Fibroblast of skin of back (primary cell): ENCODE measurements around the gene RAD51B.
"Not testable (repeated sequence)": the region's sequence is repeated elsewhere in the genome, so short reads cannot be mapped to it uniquely, and the experiment has no call there.

Experiments
- DNase-seq: peaks from one replicate; pipeline ENCODE4 v3.0.0-alpha.2; 2013

The RAD51B gene

DNA sequence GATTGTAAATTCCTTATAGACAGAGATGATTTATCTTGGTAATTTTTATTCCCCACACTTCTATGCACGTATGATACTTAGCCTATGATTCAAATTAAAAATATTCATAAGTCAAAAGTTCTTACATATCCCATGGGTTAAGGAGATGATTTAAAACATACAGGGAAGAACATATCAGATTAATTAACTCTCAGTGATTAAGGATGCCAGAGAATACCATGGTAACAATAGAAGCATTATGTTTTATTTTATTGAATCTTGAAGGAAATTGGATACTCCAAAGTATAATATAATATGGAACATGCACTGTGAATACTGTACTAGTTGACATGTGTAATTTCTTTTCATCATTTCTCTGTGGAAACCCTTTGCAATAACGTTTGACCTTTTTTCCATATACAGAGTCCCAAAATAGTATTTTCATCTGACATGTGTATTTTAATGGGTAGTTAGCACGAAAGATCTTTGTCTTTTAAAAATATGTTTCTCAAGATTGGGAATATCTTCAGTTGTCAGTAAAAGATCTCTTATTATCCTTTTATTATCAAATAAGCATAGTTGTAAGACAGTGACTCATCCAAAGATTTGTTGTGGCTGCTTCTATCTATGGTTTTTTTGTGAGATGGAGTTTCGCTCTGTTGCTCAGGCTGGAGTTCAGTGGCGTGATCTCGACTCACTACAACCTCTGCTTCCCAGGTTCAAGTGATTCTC is 166.7 kb downstream of the RAD51B start:
- peak; percentile 72 for DNase-seq

DNA sequence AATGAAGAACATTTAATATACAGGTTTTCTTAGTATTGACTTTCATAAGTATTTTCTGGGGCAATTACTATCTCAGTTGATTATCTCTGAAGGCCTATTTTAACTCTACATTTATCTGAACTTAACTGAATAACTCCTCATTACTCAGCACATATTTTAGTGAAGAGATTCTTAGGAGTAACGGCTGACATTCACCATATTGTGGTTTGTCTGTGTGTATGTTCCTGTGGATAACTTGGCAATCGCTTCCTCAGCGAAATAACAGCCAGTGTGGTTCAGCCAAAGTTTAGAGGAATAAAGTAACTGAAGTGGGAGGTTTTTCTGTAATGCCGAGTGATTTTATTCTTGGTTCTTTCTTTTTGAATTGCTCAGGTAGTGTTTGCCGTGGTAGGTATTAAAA is 168.0 kb downstream of the RAD51B start:
- DNase-seq = peak; percentile 89

DNA sequence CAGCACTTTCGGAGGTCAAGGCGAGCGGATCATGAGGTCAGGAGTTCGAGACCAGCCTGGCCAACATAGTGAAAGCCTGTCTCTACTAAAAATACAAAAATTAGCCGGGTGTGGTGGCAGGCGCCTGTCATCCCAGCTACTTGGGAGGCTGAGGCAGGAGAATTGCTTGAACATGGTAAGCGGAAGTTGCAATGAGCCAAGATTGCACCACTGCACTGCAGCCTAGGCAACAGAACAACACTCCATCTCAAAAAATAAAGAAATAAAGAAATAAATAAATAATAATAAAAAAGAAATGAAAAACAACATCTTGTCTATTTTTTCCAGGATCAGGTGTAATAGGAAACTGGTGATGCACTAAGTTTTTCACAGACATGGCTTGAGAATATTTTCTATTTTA is 168.6 kb downstream of the RAD51B start:
- DNase-seq = not testable (repeated sequence)

DNA sequence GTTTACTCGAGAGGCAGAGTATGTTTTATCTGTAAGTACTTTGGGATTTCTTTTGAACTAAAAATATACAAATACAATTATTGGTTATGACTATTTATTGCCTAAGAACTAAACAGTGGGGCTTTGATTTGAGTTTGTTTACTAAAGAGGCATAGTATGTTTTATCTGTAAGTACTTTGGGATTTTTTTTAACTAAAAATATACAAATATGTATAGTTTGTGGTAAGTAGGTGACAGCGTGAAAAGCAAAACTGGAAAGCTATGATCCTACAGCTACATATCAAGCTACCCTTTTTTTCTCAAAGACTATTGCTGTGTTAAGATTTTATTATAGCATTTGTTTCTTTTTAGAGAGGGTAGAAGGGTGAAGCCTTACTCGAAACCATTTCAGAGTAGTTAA is 171.0 kb downstream of the RAD51B start:
- DNase-seq = no peak

DNA sequence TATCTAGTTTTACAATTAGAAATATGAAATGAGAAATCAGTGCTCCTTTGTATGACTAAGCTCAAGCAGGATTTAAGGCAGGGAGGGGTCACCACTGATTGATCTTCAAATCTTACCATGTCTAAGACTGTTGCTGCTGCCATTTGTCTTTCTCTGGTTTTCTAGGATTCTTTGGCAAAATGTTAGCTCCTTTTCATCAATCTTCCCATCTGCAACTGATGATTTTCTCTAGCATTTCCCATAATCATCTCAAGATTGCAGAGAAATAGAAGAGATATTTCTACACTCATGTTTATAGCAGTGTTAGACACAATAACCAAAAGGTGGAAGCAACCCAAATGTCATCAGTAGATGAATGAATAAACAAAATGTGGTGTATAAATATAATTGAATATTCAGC is 175.0 kb downstream of the RAD51B start:
- DNase-seq = no peak

DNA sequence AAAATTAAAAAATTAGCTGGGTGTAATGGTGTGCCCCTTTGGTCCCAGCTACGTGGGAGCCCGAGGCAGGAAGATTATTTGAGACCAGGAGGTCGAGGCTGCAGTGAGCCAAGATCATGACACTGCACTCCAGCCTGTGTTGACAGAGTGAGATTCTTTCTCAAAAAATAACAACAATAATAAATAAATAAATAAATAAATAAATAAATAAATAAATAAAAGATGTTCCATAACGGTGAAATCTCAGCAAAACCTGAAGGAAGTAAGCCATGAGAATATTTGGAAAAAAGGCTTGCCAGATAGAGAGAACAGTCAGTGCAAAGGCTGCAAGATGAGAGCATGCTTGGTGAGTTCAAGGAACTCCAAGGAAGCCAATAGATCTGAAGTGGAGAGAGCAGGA is 176.7 kb downstream of the RAD51B start:
- no peak for DNase-seq

DNA sequence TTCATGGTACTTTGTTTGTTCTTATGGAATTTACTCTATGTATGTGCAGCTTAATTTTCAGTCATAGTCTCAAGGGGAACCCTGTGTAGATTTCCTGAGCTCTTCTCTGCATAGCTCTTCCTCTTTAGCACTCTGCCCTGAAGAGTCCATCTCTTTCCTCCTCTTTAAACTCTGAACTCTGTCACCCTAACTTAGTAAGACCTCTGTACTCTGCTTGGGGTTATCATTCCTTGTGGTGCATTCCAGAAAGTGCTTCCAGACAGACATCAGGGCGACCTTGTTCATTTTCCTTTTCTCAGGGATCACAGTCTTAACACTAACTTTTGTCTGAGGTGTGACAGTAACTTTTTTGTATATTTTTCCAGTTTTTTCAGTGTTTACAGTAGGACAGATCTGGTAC is 179.3 kb downstream of the RAD51B start:
- DNase-seq = no peak

DNA sequence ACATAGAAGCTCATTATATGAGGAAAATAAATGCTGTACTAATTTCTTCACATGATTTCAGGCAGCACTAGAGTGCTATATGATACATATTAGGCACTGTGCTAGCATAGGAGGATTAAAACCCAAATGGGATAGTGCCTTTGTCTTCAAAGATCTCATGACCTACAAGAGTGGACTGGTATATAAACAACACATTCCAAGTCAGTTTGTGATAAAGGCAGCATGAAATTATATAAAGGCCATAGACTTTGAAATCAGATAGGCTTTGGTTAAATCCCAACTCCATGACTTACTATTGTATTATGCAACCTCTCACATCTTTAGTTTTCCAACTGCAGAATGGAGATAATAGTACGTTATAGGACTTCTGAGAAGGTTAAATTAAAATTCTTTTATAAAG is 179.7 kb downstream of the RAD51B start:
- no peak for DNase-seq

DNA sequence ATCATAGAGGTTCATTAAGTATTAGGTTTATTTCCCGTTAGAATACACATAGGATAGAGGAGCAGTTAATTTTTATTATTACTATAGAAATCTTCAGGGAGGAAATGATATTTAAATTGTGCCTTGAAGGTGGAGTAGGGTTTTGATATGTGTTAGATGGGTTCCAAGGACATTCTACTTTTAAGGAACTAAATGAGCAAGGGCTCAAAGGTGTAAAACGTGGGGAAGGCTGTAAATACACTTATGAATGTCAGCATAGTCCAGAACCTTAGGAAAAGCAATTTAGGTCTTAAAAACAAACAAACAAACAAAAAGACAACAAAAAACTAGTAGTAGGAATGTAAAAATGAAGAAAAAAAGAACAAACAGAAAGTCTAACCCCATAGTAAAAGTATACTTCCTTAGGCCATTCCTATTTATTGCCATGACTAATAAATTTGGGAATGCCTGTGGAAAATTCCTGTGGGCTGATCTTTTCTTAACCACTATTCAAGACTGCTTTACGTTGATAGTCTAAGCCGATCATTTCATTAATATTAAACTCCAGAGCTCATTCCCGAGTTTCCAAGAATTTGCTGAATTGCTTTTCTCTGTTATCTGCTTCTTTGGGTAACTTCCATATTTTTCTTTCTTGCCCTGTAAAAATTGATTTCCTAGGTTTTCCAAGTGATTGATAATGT is 180.3 kb downstream of the RAD51B start:
- DNase-seq = peak; percentile 89

DNA sequence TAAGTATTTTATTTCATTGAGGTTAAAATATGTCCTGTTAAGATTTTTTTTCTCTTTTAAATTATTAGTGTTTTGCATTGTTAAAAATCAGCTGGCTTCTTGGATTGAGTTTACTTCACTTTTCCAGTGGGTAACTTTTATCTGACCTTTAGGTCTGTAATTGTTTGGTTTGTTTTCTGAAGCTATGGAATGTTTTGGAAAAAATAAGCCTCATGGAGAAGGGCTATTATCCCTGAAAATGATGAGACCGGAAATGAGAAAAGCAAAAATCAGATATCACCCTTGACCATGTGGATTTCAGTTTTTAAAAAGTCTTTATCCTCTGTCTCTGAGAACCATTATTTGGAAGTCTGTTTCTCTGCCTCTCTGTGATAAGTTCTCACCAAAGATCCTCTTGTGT is 180.9 kb downstream of the RAD51B start:
- DNase-seq = no peak

DNA sequence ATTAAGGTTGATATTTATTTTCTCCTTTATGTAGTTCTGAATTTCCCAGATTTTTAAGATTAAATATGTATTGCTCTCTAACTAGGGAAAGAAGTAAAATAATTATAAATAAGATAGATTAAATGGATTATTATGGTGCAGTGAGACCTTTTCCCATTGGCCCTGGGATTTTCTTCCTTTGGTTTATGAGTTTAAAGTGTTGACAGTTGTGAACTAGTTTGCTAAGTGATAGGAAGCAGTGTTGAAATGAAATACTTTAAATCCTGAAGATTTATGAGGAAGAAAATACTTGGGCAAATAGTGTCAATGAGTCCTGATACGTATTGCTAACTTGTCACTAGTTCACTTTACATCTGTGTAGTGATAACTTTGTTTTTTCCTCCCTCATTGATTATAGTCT is 188.9 kb downstream of the RAD51B start:
- DNase-seq = no peak

DNA sequence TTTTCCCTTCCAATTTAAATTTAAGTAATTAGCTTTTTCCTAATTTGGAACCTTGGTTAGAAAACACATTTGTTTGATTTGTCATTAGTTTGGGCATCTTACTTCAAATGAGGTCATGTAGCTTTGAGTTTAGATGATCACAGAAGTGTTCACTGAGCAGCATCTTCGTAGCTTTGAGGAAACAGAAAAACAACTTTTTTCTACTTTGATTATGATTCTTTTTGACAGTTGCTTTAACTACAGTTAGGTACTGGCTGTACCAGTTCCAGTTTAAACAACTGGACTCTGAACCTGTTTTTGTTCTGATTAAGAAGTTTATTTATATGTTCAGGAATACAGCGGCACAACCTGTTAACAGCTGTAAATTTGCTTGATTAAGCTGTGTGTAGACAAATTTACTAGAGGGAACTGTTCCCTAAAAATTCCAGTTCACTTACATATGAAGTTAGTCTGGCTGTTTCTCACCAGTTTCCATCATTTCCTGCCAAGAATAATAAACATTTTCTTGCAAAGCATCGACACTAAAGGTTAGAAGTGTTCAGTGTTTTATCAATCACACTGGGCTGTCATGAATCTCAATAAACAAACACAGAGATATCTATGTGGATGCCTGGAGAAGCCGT is 191.9 kb downstream of the RAD51B start:
- peak; percentile 44 for DNase-seq

DNA sequence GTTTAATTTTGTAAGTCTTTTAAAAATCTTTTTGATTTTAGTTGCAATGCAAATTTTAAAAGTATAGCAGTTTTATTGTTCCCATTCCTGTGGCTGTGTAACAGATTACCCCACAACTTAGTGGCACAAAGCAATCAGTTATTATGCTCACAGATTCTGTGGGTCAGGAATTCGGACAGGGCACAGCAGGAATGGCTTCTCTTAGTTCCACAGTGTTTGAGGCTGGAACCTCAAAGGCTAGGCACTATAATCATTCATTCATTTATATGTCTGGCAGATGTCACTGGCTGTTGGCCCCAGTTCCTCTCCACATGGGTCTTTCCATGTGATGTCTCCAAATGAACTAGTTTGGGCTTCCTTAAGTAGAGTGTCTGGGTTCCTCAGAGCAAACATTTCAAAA is 193.3 kb downstream of the RAD51B start:
- no peak for DNase-seq

DNA sequence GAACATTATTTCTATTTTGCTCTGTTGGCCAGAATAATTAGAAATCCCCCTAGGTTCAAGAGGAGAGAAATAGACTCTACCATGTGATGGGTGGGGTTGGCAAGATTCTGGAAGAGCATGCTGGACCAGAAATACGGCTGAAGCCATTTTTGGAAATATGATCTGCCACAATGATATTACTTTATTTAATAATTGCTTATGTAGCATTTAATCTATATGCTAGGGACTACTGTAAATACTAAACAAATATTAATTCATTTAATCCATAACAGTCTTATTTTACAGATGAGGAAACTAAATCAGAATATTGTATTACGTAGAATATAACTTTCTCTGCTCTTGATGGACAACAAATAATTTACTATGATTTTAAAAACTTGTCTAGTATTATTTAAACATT is 193.7 kb downstream of the RAD51B start:
- DNase-seq = no peak

DNA sequence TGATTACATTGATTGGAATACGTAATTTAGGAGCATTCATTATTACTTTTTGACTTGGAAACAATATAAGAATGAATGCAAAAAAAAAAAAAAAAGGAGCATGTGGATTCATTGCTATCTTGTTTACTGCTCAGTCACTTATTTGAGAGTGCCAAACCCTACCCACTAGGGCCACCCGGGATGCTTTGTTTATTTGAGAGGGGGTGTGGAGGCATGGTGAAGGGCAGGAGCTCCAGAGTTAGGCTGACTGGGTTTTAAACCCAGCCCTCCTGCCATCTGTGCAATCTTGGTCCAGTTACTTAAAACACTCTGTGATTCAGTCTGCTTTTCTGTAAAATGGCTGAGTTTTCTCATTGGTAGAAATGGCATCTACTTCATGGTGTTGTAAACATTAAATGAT is 195.2 kb downstream of the RAD51B start:
- DNase-seq = no peak

DNA sequence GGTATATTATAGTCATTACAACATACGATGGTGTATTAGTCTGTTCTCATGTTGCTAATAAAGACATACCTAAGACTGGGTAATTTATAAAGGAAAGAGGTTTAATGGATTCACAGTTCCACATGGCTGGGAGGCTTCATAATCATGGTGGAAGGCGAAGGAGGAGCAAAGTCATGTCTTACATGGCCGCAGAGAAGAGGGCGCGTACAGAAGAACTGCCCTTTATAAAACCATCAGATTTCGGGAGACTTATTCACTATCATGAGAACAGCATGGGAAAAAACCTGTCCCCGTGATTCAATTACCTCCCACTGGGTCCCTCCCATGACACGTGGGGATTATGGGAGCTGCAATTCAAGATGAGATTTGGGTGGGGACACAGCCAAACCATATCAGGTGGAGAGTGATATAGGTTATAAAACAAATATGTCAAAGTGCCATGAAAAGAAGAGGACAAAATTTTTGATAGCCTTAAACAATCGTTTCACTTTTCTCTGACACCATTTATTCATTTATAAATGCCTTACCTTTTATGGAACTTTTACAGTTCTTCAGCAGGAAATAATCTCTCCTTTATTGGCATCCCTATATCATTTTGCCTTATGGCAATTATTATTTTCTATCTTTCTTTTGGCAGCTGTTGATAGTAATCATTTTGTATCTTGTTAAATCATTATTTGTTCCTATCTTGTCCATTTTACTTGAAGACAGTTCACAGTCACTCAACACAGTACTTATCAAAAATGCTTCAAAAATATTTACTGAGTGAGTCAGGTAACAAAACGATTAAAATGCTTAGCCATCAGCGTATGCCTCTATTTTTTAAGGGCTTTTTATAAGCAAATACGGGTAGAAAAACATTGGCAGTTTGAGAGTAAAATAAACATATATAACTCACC is 196.0 kb downstream of the RAD51B start:
- no peak for DNase-seq

DNA sequence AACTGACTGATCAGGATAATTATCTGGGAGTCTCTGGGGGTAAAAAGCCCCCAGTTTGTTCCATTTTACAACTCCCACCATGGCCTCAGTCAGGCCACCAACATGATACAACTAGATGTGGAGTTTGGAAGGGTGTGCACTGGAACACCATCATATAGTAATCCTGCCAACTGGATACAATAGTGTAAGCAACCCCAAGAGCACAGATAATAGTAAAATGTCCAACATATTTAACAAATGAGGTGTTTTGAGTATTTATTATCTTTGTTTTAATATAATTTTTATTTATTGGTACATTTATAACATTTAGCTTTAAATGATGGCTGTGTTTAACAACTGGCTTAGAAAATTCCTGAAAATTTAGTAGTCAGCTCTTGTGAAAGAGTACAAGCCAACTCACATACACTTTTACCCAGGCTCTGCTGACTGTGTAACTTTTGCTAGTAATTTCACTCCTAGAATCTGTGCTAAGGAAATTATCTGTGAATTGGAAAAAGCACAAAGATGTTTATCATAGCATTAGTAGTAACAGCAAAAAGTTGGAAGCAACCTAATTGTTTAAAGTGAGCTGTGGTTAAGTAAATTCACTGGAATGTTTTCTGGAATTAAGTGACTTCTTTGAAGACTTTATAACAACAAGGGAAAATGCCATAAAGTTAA is 196.8 kb downstream of the RAD51B start:
- DNase-seq = peak; percentile 35

DNA sequence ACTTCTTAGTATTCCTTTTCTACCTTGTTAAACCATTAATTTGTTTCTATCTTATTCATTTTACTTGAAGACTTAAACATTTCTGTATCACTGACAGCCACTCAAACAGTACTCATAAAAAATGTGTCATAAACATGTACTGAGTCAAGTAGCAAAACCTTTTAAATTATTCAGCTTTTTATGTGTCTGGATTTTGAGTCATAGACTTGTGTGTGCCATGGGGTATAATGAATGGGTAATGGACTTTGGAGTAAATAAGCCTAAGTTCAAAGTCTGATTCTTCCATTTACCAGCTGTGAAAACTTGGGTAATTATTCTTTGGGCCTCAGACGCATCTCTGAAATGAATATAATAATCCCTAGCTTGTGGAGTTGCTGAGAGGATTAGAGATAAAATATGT is 199.0 kb downstream of the RAD51B start:
- DNase-seq = no peak

DNA sequence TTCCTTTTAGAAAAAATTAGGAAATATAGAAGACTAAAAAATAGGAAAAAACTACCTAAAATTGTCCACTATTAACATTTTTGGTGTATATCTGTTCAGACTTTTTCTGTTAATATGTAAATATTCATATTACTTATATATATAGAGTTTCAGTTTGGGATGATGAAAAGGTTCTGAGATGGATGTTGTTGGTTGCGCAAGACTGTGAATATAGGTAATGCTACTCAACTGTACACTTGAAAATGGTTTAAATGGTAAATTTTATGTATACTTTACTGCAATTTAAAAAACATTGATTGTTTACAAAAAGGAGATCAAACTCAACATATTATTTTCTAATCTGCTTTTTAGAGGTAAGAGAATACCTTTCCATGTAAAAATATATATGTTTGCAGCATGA is 200.9 kb downstream of the RAD51B start:
- no peak for DNase-seq

DNA sequence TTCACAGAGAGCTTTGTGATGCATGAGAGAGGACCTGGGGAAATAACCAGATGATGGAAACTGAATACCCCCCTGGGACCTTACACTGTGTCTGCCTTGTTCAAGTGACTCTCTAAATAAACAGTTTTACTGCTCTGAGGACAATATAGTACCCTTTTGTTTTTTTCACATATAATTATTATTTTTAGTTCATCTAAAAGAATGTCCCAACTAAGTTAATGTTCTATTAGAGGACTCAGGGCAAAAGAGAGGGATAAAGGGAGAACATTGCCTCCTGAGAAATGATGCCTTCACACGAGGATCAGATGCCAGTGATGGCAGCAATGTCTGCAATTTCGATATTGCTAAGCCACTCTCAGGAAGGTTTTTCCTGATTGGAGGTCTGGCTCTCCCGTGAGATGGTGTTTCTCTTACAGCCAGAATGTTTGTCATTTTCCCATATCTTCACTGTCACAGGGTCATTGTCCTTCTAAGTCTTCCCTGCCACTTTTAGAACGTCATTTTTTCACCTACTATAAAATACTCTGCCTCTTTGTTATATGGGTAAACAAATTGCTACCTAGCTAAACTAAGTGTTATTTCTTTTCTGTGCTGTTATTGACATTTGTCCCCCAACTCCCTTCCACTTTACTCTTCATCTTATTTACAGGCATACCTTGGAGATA is 201.6 kb downstream of the RAD51B start:
- DNase-seq = no peak

DNA sequence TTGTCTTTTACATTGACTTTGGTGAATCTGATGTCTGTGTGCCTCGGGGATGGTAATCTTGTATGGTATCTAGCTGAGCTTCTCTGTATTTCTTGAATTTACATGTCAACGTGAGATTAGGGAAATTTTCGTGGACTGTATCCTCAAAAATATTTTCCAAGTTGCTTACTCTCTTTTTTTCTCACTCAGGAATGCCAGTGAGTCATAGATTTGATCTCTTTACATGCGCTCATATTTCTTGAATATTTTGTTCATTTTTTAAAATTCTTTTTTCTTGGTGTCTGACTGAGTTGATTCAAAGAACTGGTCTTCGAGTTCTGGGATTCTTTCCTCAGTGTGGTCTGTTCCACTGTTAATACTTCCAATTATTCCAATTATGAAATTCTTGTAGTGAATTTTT is 207.7 kb downstream of the RAD51B start:
- peak; percentile 68 for DNase-seq

DNA sequence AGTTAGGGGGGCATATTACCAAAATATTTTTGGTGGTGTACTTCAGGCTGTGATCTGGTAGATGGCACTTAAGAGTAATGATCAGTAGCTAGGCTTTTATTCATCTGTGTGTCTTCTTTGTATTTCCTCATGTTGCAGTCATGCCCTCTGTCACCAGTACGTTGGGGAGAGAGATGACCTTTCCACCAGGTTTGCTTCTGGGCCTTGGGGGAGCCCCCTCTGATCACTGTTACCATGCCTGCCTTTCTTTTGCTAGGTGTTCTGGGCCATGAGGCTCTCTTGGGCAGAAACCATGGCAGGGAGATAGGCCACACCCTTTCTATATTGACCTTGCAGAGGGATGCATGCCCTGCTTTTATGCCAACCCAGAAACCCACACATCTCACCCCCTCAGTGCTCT is 208.5 kb downstream of the RAD51B start:
- DNase-seq = no peak
